H9 (cell line): ENCODE measurements around the gene GPR173. TPM values are rescaled to one million over a fixed set of nuclear protein-coding genes. Genes with fewer than 3 reads are reported as not detected.

Experiments used
- DNase-seq: peaks from one replicate; pipeline ENCODE4 v3.0.0-alpha.2; 2017
- H2AFZ ChIP-seq: one replicate; pipeline ENCODE4 v1.6.1; 2013; ENCODE audit warnings: mild to moderate bottlenecking, low read length, control low read depth, moderate library complexity
- H2AK5ac ChIP-seq: 2 replicates; pipeline ENCODE4 v1.6.1; 2013; ENCODE audit warnings: low read length, control low read depth, mixed read lengths; ENCODE audit not compliant: insufficient read length
- H2BK120ac ChIP-seq: one replicate; pipeline ENCODE4 v1.6.1; 2013; ENCODE audit warnings: low read depth, mild to moderate bottlenecking, low read length, control low read depth, inconsistent platforms; ENCODE audit not compliant: poor library complexity, severe bottlenecking
- H2BK12ac ChIP-seq: 2 replicates; pipeline ENCODE4 v1.6.1; 2013; ENCODE audit warnings: low read length, control low read depth, mixed read lengths, low read depth; ENCODE audit not compliant: insufficient read length
- H2BK15ac ChIP-seq: 2 replicates; pipeline ENCODE4 v1.6.1; 2013; ENCODE audit warnings: low read depth, low read length, control low read depth
- H2BK20ac ChIP-seq: one replicate; pipeline ENCODE4 v1.6.1; 2013; ENCODE audit warnings: low read depth, mild to moderate bottlenecking, low read length, control low read depth, inconsistent platforms; ENCODE audit not compliant: poor library complexity, severe bottlenecking
- H2BK5ac ChIP-seq: 2 replicates; pipeline ENCODE4 v1.6.1; 2013; ENCODE audit warnings: low read length, control low read depth, mixed read lengths; ENCODE audit not compliant: insufficient read length
- H3K14ac ChIP-seq: 2 replicates; pipeline ENCODE4 v1.6.1; 2013; ENCODE audit warnings: low read length, control low read depth; ENCODE audit not compliant: insufficient read depth
- H3K18ac ChIP-seq: 2 replicates; pipeline ENCODE4 v1.6.1; 2013; ENCODE audit warnings: low read depth, mild to moderate bottlenecking, mixed read lengths, low read length, control low read depth; ENCODE audit not compliant: insufficient read length
- H3K23ac ChIP-seq: 2 replicates; pipeline ENCODE4 v1.6.1; 2013; ENCODE audit warnings: low read length, control low read depth, mixed read lengths, low read depth; ENCODE audit not compliant: insufficient read length
- H3K23me2 ChIP-seq: 2 replicates; pipeline ENCODE4 v1.6.1; 2013; ENCODE audit warnings: low read depth, mild to moderate bottlenecking, mixed read lengths, low read length, control low read depth; ENCODE audit not compliant: insufficient read length, poor library complexity, severe bottlenecking
- H3K27ac ChIP-seq: 2 replicates; pipeline ENCODE4 v1.5.1; 2013; ENCODE audit warnings: low read length, control low read depth, mixed read lengths, low read depth; ENCODE audit not compliant: insufficient read length
- H3K27me3 ChIP-seq: 2 replicates; pipeline ENCODE4 v1.6.1; 2013; ENCODE audit warnings: low read length, control low read depth, inconsistent platforms; ENCODE audit not compliant: insufficient read depth
- H3K4ac ChIP-seq: 2 replicates; pipeline ENCODE4 v1.6.1; 2013; ENCODE audit warnings: low read depth, mild to moderate bottlenecking, control low read depth, inconsistent platforms, low read length, moderate library complexity
- H3K4me1 ChIP-seq: 2 replicates; pipeline ENCODE4 v1.6.1; 2013; ENCODE audit warnings: low read length, control low read depth, inconsistent platforms; ENCODE audit not compliant: insufficient read depth
- H3K4me2 ChIP-seq: 2 replicates; pipeline ENCODE4 v1.6.1; 2013; ENCODE audit warnings: low read length, control low read depth, mixed read lengths; ENCODE audit not compliant: insufficient read length, insufficient read depth
- H3K56ac ChIP-seq: 2 replicates; pipeline ENCODE4 v1.6.1; 2013; ENCODE audit warnings: low read depth, mild to moderate bottlenecking, mixed read lengths, low read length, control low read depth; ENCODE audit not compliant: insufficient read length
- H3K79me1 ChIP-seq: 2 replicates; pipeline ENCODE4 v1.6.1; 2013; ENCODE audit warnings: low read depth, mild to moderate bottlenecking, moderate library complexity, low read length, control low read depth, inconsistent platforms; ENCODE audit not compliant: insufficient read depth, poor library complexity, severe bottlenecking
- H3K79me2 ChIP-seq: 2 replicates; pipeline ENCODE4 v1.6.1; 2013; ENCODE audit warnings: low read length, control low read depth, inconsistent platforms; ENCODE audit not compliant: insufficient read depth
- H3K9ac ChIP-seq: 2 replicates; pipeline ENCODE4 v1.6.1; 2013; ENCODE audit warnings: low read length, control low read depth, mixed read lengths; ENCODE audit not compliant: insufficient read length; ENCODE audit errors: extremely low read depth
- H3K9me3 ChIP-seq: one replicate; pipeline ENCODE4 v1.6.1; 2013; ENCODE audit warnings: low read depth, low read length, inconsistent platforms; ENCODE audit not compliant: control insufficient read depth
- H3T11ph ChIP-seq: one replicate; pipeline ENCODE4 v1.6.1; 2013; ENCODE audit warnings: mild to moderate bottlenecking, low read length, control low read depth, inconsistent platforms
- H4K20me1 ChIP-seq: one replicate; pipeline ENCODE4 v1.6.1; 2013; ENCODE audit not compliant: control insufficient read depth, insufficient read length, insufficient read depth
- H4K5ac ChIP-seq: 2 replicates; pipeline ENCODE4 v1.6.1; 2013; ENCODE audit warnings: low read depth, mild to moderate bottlenecking, mixed read lengths, low read length, control low read depth; ENCODE audit not compliant: insufficient read length
- H4K8ac ChIP-seq: replicated peaks from 2 replicates; pipeline ENCODE4 v1.6.1; 2013; ENCODE audit warnings: low read length, control low read depth, mixed read lengths, low read depth; ENCODE audit not compliant: insufficient read length
- H4K91ac ChIP-seq: 2 replicates; pipeline ENCODE4 v1.6.1; 2013; ENCODE audit warnings: low read depth, mild to moderate bottlenecking, moderate library complexity, mixed read lengths, low read length, control low read depth; ENCODE audit not compliant: insufficient read length
- H3K27ac Mint-ChIP-seq, 3 experiments: 2 replicates in 2 of 3; 3 replicates in 1 of 3; pipeline ENCODE4 v1.8.0; 2020 to 2021; ENCODE audit warnings: mixed read lengths in 3 of 3, mild to moderate bottlenecking in 1 of 3, moderate library complexity in 1 of 3
- H3K27me3 Mint-ChIP-seq: 2 replicates; pipeline ENCODE4 v1.8.0; 2021; ENCODE audit warnings: low read depth, mild to moderate bottlenecking, moderate library complexity, mixed read lengths
- H3K36me3 Mint-ChIP-seq, 3 experiments: 2 replicates in 2 of 3; 3 replicates in 1 of 3; pipeline ENCODE4 v1.8.0; 2020 to 2021; ENCODE audit warnings: low read depth in 3 of 3, mixed read lengths in 3 of 3; ENCODE audit not compliant: insufficient read depth in 1 of 3
- H3K4me1 Mint-ChIP-seq, 2 experiments: 2 replicates each; pipeline ENCODE4 v1.8.0; 2020; ENCODE audit warnings: mixed read lengths in 2 of 2
- H3K4me3 Mint-ChIP-seq, 2 experiments: 2 replicates in 1 of 2; 3 replicates in 1 of 2; pipeline ENCODE4 v1.8.0; 2020 to 2021; ENCODE audit warnings: mild to moderate bottlenecking in 2 of 2, mixed read lengths in 2 of 2, moderate library complexity in 1 of 2
- H3K9me3 Mint-ChIP-seq, 2 experiments: 2 replicates in 1 of 2; 3 replicates in 1 of 2; pipeline ENCODE4 v1.8.0; 2020; ENCODE audit warnings: mild to moderate bottlenecking in 2 of 2, mixed read lengths in 2 of 2, moderate library complexity in 1 of 2
- CTCF ChIP-seq: fragments of 200-600 bp; sonication (generic); conservative IDR thresholded peaks from 3 replicates; pipeline ENCODE4 v1.8.0; 2021; ENCODE audit warnings: antibody characterized with exemption, mild to moderate bottlenecking
- WGBS: extraction: QIAGEN DNeasy Blood & Tissue Kit; methylation state at CpG from one replicate; pipeline ENCODE4 v1.1.7; 2013; ENCODE audit warnings: missing lambda C conversion rate, low lambda C conversion rate, mixed read lengths; ENCODE audit not compliant: insufficient read length; ENCODE audit errors: extremely low coverage; 5-methylcytosine and 5-hydroxymethylcytosine counted together
- total RNA-seq: library from RNA; stranded (reverse); gene quantifications from 2 replicates; pipeline ENCODE4 v1.2.1, GENCODE V29; 2021

Gene GPR173
- total RNA-seq, 1 experiment from 2014 or later, result 5.4 TPM

GRCh38 chrX:53128097-53128749 is 79.6 kb downstream of the GPR173 start:
- H3K27me3 Mint-ChIP-seq, result no peaks in the 10 kb centered on the region
- H3K4me1 Mint-ChIP-seq, result no peaks in the 10 kb centered on the region
- H3K23ac ChIP-seq, result no peak overlapping the region
- no peak overlapping the region for H3K9ac ChIP-seq
- no peak overlapping the region for H3T11ph ChIP-seq
- no peak overlapping the region for H3K4me3 Mint-ChIP-seq
- no peak for TF ChIP-seq CTCF
- H3K4ac ChIP-seq, result no peak overlapping the region
- H3K4me1 ChIP-seq, result no peaks in the 10 kb centered on the region
- H4K8ac ChIP-seq, result no peak overlapping the region
- H2BK5ac ChIP-seq, result no peak overlapping the region
- no peak overlapping the region for H2BK15ac ChIP-seq
- H2AK5ac ChIP-seq, result no peak overlapping the region
- H3K4me2 ChIP-seq, result no peak overlapping the region
- H3K9me3 Mint-ChIP-seq, result peaks cover 72 to 78% of the 10 kb centered on the region in 2 experiments
- H2BK120ac ChIP-seq, result no peak overlapping the region
- H3K18ac ChIP-seq, result no peak overlapping the region
- peaks cover 6% of the 10 kb centered on the region for H3K9me3 ChIP-seq
- no peak overlapping the region for H2AFZ ChIP-seq
- no peak overlapping the region for H2BK12ac ChIP-seq
- peaks cover 12 to 21% (median 17%) of the 10 kb centered on the region in 3 experiments for H3K36me3 Mint-ChIP-seq
- DNase-seq, result no peak
- H3K79me1 ChIP-seq, result no peaks in the 10 kb centered on the region
- H3K27ac Mint-ChIP-seq, result no peak overlapping the region
- no CpG with 5 or more reads among the region's 3 CpGs for WGBS
- no peak overlapping the region for H3K27ac ChIP-seq
- no peak overlapping the region for H3K56ac ChIP-seq
- no peaks in the 10 kb centered on the region for H4K20me1 ChIP-seq
- no peak overlapping the region for H4K91ac ChIP-seq
- no peaks in the 10 kb centered on the region for H3K23me2 ChIP-seq
- no peak overlapping the region for H2BK20ac ChIP-seq
- no peak overlapping the region for H3K14ac ChIP-seq
- H4K5ac ChIP-seq, result no peak overlapping the region
- no peaks in the 10 kb centered on the region for H3K79me2 ChIP-seq
- H3K27me3 ChIP-seq, result no peaks in the 10 kb centered on the region

Other genes starting within 250 kb of the GPR173 start
- not detected in 2 replicates for gene XAGE5, start 237.5 kb upstream of the GPR173 start, total RNA-seq
- not detected in 2 replicates for gene XAGE3, start 180.7 kb upstream of the GPR173 start, total RNA-seq
- gene FAM156B, start 151.5 kb upstream of the GPR173 start, total RNA-seq, result 11.2 and 13.7 TPM in 2 replicates
- 14.7 and 15.7 TPM in 2 replicates for gene FAM156A, start 90.3 kb upstream of the GPR173 start, total RNA-seq
- gene TSPYL2, start 33.6 kb downstream of the GPR173 start, total RNA-seq, result 20.7 and 24.6 TPM in 2 replicates
- gene KANTR, start 45.4 kb downstream of the GPR173 start, total RNA-seq, result 6.3 and 7.7 TPM in 2 replicates
- gene KDM5C, start 176.4 kb downstream of the GPR173 start, total RNA-seq, result 98.7 and 105 TPM in 2 replicates
- 7.0 and 8.4 TPM in 2 replicates for gene IQSEC2, start 232.8 kb downstream of the GPR173 start, total RNA-seq